K562 (cell line): ENCODE data around the gene PPP4C.

Experiments
- DPF2 ChIP-seq: fragments of 450-650 bp; IDR thresholded peaks from 2 replicates; pipeline ENCODE4 v1.6.1; 2016
- POLR2A ChIP-seq: fragments of 450-650 bp; conservative IDR thresholded peaks from 2 replicates; pipeline ENCODE4 v1.6.1; 2016
- TF ChIP-seq, protein P1 (sequence below): sonication (generic); formaldehyde crosslinking; IDR thresholded peaks from 2 replicates; pipeline ENCODE4 v1.5.0; 2020; ENCODE audit warnings: missing genetic modification reagents

DNA sequence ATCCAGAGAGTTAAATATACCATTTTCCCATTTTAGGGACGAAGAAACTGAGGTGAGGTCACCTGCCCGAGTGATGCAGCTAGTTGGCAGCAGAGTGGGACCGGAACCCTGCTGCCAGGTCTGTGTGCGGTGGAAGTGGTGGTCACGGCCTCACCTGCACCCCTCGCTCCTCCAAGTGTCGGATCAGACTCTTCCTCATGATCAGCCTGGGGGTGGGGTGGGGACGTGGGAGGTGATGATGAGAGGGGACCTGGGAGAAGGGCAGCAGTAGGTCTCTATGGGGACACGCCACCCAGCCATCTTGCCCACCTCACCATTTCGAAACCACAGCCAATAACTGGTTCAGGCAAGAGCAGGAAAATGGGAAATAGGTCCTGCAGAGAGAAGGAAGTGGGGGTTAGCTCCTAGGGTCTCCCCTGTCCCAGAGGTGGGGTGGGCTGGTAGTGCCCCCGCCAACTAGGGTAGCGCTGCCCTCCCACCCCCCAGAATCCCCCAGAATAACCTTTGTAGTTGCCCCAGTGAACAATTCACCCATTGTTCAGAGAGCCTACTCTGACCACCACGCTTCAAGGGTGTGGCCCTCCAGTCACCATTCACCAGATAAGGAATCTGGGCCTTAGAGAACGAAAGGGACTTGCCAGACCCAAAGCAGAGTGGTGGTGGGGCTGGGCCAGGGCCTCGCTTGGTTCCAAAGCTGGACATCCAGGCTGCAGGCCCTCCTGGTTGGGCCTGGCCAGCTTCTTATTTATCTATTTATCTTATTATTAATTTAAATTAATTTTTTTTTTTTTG is 32.5 kb downstream of the PPP4C start:
- TF ChIP-seq POLR2A (no peak), DPF2 (0 out of 2 replicates have a peak, but pooled peaks have one; percentile 34)
- TF ChIP-seq, protein P1, sequence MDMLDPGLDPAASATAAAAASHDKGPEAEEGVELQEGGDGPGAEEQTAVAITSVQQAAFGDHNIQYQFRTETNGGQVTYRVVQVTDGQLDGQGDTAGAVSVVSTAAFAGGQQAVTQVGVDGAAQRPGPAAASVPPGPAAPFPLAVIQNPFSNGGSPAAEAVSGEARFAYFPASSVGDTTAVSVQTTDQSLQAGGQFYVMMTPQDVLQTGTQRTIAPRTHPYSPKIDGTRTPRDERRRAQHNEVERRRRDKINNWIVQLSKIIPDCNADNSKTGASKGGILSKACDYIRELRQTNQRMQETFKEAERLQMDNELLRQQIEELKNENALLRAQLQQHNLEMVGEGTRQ (CRISPR knock-in tag): no peak
